ENCODE measurements around the gene ATP2A1. TPM values are rescaled to one million over a fixed set of nuclear protein-coding genes. Genes with fewer than 3 reads are reported as not detected.

ATP2A1 gene
- total RNA-seq, 1 donor from 2014 or later = 8.2 TPM

GRCh38 chr16:28839004-28839639 lies 39.2 kb upstream of the ATP2A1 start:
- no peak overlapping the region for H3K27ac ChIP-seq
- no peaks in the 10 kb centered on the region for H3K36me3 ChIP-seq

GRCh38 chr16:28839899-28840298 lies 38.4 kb upstream of the ATP2A1 start:
- Histone ChIP-seq H4K20me1 (ENCODE audit: low read depth) (peaks cover 10% of the 10 kb centered on the region), H3K36me3 (no peaks in the 10 kb centered on the region)
- TF ChIP-seq CTCF (IDR thresholded peaks at IDR 0.05) (no peak), EZH2 (IDR thresholded peaks at IDR 0.05) (no peak), EZH2phosphoT487 (IDR thresholded peaks at IDR 0.05) (no peak)

More at GRCh38 chr16:28839004-28839639, 39.2 kb upstream of the ATP2A1 start:
- Histone ChIP-seq H3K9me3 (ENCODE audit: low read depth) (no peaks in the 10 kb centered on the region), H3K4me2 (no peak overlapping the region), H3K4me1 (no peaks in the 10 kb centered on the region), H3K27me3 (no peaks in the 10 kb centered on the region), H4K20me1 (ENCODE audit: low read depth) (peaks cover 10% of the 10 kb centered on the region), H3K4me3 (no peak overlapping the region), H3K79me2 (ENCODE audit: low read depth) (no peaks in the 10 kb centered on the region), H3F3A (ENCODE audit: low read depth) (peaks cover 54% of the 10 kb centered on the region), H2AFZ (replicated peaks) (no peak overlapping the region), H3K9ac (no peak overlapping the region)
- Mint-ChIP-seq H3K4me3 (no peak overlapping the region), H3K4me1 (no peaks in the 10 kb centered on the region), H3K9me3 (no peaks in the 10 kb centered on the region), H3K27me3 (ENCODE audit: insufficient read depth, low read depth) (peaks cover 4% of the 10 kb centered on the region), H3K36me3 (peaks cover 21% of the 10 kb centered on the region), H3K27ac (no peak overlapping the region)
- no peak for TF ChIP-seq CTCF (IDR thresholded peaks at IDR 0.05)
- no peak for TF ChIP-seq EZH2 (IDR thresholded peaks at IDR 0.05)
- TF ChIP-seq EZH2phosphoT487 (IDR thresholded peaks at IDR 0.05) = no peak
- no peak for DNase-seq (ENCODE audit: low spot score)

DNA sequence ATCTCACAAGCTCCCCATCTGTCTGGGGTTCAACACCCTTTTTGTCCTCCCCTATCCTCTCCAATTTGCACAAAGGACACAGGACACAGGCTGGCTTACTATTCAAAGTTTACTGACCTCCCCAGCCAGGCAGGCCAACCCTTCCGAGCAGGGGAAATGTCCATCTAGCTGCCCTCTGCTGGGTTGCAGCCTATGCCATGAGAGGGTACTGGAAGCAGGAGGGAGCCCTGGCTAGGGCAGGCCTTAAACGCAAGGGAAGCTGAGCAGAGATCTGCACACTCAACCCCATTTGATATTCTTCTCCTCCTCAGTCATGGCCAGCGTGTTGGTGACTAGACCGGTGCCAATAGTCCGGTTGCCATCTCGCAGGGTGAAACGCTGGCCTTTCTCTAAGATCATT lies 35.6 kb upstream of the ATP2A1 start:
- H3K4me1 Mint-ChIP-seq = peaks cover 17% of the 10 kb centered on the region
- Histone ChIP-seq H3K4me1 (no peaks in the 10 kb centered on the region), H3K27ac (no peak overlapping the region), H3K4me2 (no peak overlapping the region), H3K9ac (no peak overlapping the region), H4K20me1 (ENCODE audit: low read depth) (peaks cover 6% of the 10 kb centered on the region), H3K79me2 (ENCODE audit: low read depth) (peaks cover 28% of the 10 kb centered on the region), H3K4me3 (no peak overlapping the region), H3K9me3 (ENCODE audit: low read depth) (no peaks in the 10 kb centered on the region), H3K27me3 (no peaks in the 10 kb centered on the region), H2AFZ (replicated peaks) (no peak overlapping the region), H3K36me3 (no peaks in the 10 kb centered on the region), H3F3A (ENCODE audit: low read depth) (peaks cover 58% of the 10 kb centered on the region)
- no peak overlapping the region for H3K27ac Mint-ChIP-seq
- TF ChIP-seq EZH2phosphoT487 (IDR thresholded peaks at IDR 0.05) = no peak
- H3K9me3 Mint-ChIP-seq = no peaks in the 10 kb centered on the region
- peaks cover 7% of the 10 kb centered on the region for H3K27me3 Mint-ChIP-seq (ENCODE audit: insufficient read depth, low read depth)
- peak overlapping the region; percentile 55 for H3K4me3 Mint-ChIP-seq
- peaks cover 24% of the 10 kb centered on the region for H3K36me3 Mint-ChIP-seq
- no peak for DNase-seq (ENCODE audit: low spot score)

More at GRCh38 chr16:28839899-28840298, 38.4 kb upstream of the ATP2A1 start:
- Mint-ChIP-seq H3K27me3 (ENCODE audit: insufficient read depth, low read depth) (peaks cover 10% of the 10 kb centered on the region), H3K9me3 (no peaks in the 10 kb centered on the region), H3K27ac (no peak overlapping the region), H3K36me3 (peaks cover 22% of the 10 kb centered on the region), H3K4me1 (peaks cover 5% of the 10 kb centered on the region), H3K4me3 (peak overlapping the region; percentile 33)
- peak overlapping the region; percentile 53 for H3K27ac ChIP-seq
- H2AFZ ChIP-seq (replicated peaks) = no peak overlapping the region
- no peaks in the 10 kb centered on the region for H3K27me3 ChIP-seq
- H3K4me1 ChIP-seq = no peaks in the 10 kb centered on the region
- H3K9ac ChIP-seq = no peak overlapping the region
- peaks cover 7% of the 10 kb centered on the region for H3K79me2 ChIP-seq (ENCODE audit: low read depth)
- no peak overlapping the region for H3K4me3 ChIP-seq
- H3K4me2 ChIP-seq = no peak overlapping the region
- no peak for DNase-seq (ENCODE audit: low spot score)
- H3K9me3 ChIP-seq (ENCODE audit: low read depth) = no peaks in the 10 kb centered on the region
- peaks cover 60% of the 10 kb centered on the region for H3F3A ChIP-seq (ENCODE audit: low read depth)

- peaks cover 17% of the 10 kb centered on the region for H3K4me1 Mint-ChIP-seq
- Histone ChIP-seq H4K20me1 (ENCODE audit: low read depth) (no peaks in the 10 kb centered on the region), H3K79me2 (ENCODE audit: low read depth) (peaks cover 28% of the 10 kb centered on the region), H3K27ac (no peak overlapping the region), H3K4me3 (no peak overlapping the region), H2AFZ (replicated peaks) (no peak overlapping the region), H3K9ac (no peak overlapping the region), H3F3A (ENCODE audit: low read depth) (peaks cover 47% of the 10 kb centered on the region), H3K27me3 (no peaks in the 10 kb centered on the region), H3K9me3 (ENCODE audit: low read depth) (no peaks in the 10 kb centered on the region), H3K36me3 (no peaks in the 10 kb centered on the region), H3K4me1 (no peaks in the 10 kb centered on the region), H3K4me2 (no peak overlapping the region)
- no peak overlapping the region for H3K27ac Mint-ChIP-seq
- no peak for DNase-seq (ENCODE audit: low spot score)
- peaks cover 6% of the 10 kb centered on the region for H3K27me3 Mint-ChIP-seq (ENCODE audit: insufficient read depth, low read depth)
- TF ChIP-seq EZH2 (IDR thresholded peaks at IDR 0.05) (no peak), CTCF (IDR thresholded peaks at IDR 0.05) (no peak), EZH2phosphoT487 (IDR thresholded peaks at IDR 0.05) (no peak)
- H3K9me3 Mint-ChIP-seq = no peaks in the 10 kb centered on the region
- H3K36me3 Mint-ChIP-seq = peaks cover 16% of the 10 kb centered on the region
- H3K4me3 Mint-ChIP-seq = peak overlapping the region; percentile 94
These were observed 34.5 kb upstream of the ATP2A1 start for GRCh38 chr16:28843766-28844165.

Data from neural progenitor cell (in vitro differentiated cells).